Measurements from ENCODE around the gene SMS.

SMS gene

GRCh38 chrX:21940356-21940829 lies at the start of gene SMS:
Gene SMS (plus strand): TSS chrX:21940709. CDS start chrX:21940825, 116 bp downstream.
- H3K79me2 ChIP-seq (ENCODE audit: low read length), result peaks cover 38% of the 10 kb centered on the region
- H3K4me1 ChIP-seq (ENCODE audit: low read length), result peaks cover 12% of the 10 kb centered on the region
- peak within 1 kb of the TSS; percentile 77 for H3K9ac ChIP-seq (ENCODE audit: low read length)
- H2AFZ ChIP-seq (ENCODE audit: low read depth, low read length), result peak within 1 kb of the TSS; percentile 64
- no peaks in the 10 kb centered on the region for H3K9me3 ChIP-seq (ENCODE audit: insufficient read depth, low read length)
- no peaks in the 10 kb centered on the region for H3K27me3 ChIP-seq (ENCODE audit: low read depth, low read length)
- peaks cover 14% of the 10 kb centered on the region; the same call in 1 of the 2 replicates for H4K20me1 ChIP-seq (ENCODE audit: insufficient read depth, low read length)
- H3K36me3 ChIP-seq (replicated peaks; ENCODE audit: low read depth, low read length), result peaks cover 7% of the 10 kb centered on the region
- peak within 1 kb of the TSS; percentile 78 for H3K4me3 ChIP-seq (ENCODE audit: low read length)
- TF ChIP-seq EZH2phosphoT487 (IDR thresholded peaks at IDR 0.05; ENCODE audit: low read depth), result no peak
- no peak for TF ChIP-seq CTCF (IDR thresholded peaks at IDR 0.05; ENCODE audit: low read depth, low read length)
- H3K27ac ChIP-seq (ENCODE audit: low read length), result peak within 1 kb of the TSS; percentile 49
- peak within 1 kb of the TSS; percentile 73 for H3K4me2 ChIP-seq (ENCODE audit: low read length)

GRCh38 chrX:21905313-21905712 lies 35.2 kb upstream of the SMS start:
- Histone ChIP-seq H3K27ac (ENCODE audit: low read length) (no peak overlapping the region), H4K20me1 (ENCODE audit: insufficient read depth, low read length) (no peaks in the 10 kb centered on the region), H3K9ac (ENCODE audit: low read length) (no peak overlapping the region), H3K36me3 (replicated peaks; ENCODE audit: low read depth, low read length) (no peaks in the 10 kb centered on the region), H3K27me3 (ENCODE audit: low read depth, low read length) (no peaks in the 10 kb centered on the region), H3K4me1 (ENCODE audit: low read length) (no peaks in the 10 kb centered on the region), H3K9me3 (ENCODE audit: insufficient read depth, low read length) (no peaks in the 10 kb centered on the region), H2AFZ (ENCODE audit: low read depth, low read length) (no peak overlapping the region), H3K4me3 (ENCODE audit: low read length) (no peak overlapping the region), H3K79me2 (ENCODE audit: low read length) (no peaks in the 10 kb centered on the region), H3K4me2 (ENCODE audit: low read length) (no peak overlapping the region)
- TF ChIP-seq CTCF (IDR thresholded peaks at IDR 0.05; ENCODE audit: low read depth, low read length) (no peak), EZH2phosphoT487 (IDR thresholded peaks at IDR 0.05; ENCODE audit: low read depth) (no peak)

GRCh38 chrX:21905953-21906352 lies 34.6 kb upstream of the SMS start:
- H3K9ac ChIP-seq (ENCODE audit: low read length), result no peak overlapping the region
- no peak overlapping the region for H3K27ac ChIP-seq (ENCODE audit: low read length)
- no peaks in the 10 kb centered on the region for H3K36me3 ChIP-seq (replicated peaks; ENCODE audit: low read depth, low read length)
- H2AFZ ChIP-seq (ENCODE audit: low read depth, low read length), result no peak overlapping the region
- no peaks in the 10 kb centered on the region for H4K20me1 ChIP-seq (ENCODE audit: insufficient read depth, low read length)
- no peaks in the 10 kb centered on the region for H3K4me1 ChIP-seq (ENCODE audit: low read length)
- H3K79me2 ChIP-seq (ENCODE audit: low read length), result no peaks in the 10 kb centered on the region
- no peaks in the 10 kb centered on the region for H3K27me3 ChIP-seq (ENCODE audit: low read depth, low read length)
- no peak for TF ChIP-seq EZH2phosphoT487 (IDR thresholded peaks at IDR 0.05; ENCODE audit: low read depth)
- no peak overlapping the region for H3K4me3 ChIP-seq (ENCODE audit: low read length)
- no peaks in the 10 kb centered on the region for H3K9me3 ChIP-seq (ENCODE audit: insufficient read depth, low read length)
- H3K4me2 ChIP-seq (ENCODE audit: low read length), result no peak overlapping the region

- no peaks in the 10 kb centered on the region for H4K20me1 ChIP-seq (ENCODE audit: insufficient read depth, low read length)
- no peaks in the 10 kb centered on the region for H3K36me3 ChIP-seq (replicated peaks; ENCODE audit: low read depth, low read length)
- no peak overlapping the region for H3K4me2 ChIP-seq (ENCODE audit: low read length)
- H3K27ac ChIP-seq (ENCODE audit: low read length), result no peak overlapping the region
- no peaks in the 10 kb centered on the region for H3K79me2 ChIP-seq (ENCODE audit: low read length)
- no peak for TF ChIP-seq CTCF (IDR thresholded peaks at IDR 0.05; ENCODE audit: low read depth, low read length)
- TF ChIP-seq EZH2phosphoT487 (IDR thresholded peaks at IDR 0.05; ENCODE audit: low read depth), result no peak
- no peaks in the 10 kb centered on the region for H3K9me3 ChIP-seq (ENCODE audit: insufficient read depth, low read length)
- H3K4me1 ChIP-seq (ENCODE audit: low read length), result no peaks in the 10 kb centered on the region
- H3K9ac ChIP-seq (ENCODE audit: low read length), result no peak overlapping the region
- H3K4me3 ChIP-seq (ENCODE audit: low read length), result no peak overlapping the region
- H3K27me3 ChIP-seq (ENCODE audit: low read depth, low read length), result no peaks in the 10 kb centered on the region
- H2AFZ ChIP-seq (ENCODE audit: low read depth, low read length), result no peak overlapping the region
These were observed 33.2 kb upstream of the SMS start for GRCh38 chrX:21907260-21907659.

Data from OCI-LY3 (cell line).